ENCODE measurements around the gene VPS13A.

DNA sequence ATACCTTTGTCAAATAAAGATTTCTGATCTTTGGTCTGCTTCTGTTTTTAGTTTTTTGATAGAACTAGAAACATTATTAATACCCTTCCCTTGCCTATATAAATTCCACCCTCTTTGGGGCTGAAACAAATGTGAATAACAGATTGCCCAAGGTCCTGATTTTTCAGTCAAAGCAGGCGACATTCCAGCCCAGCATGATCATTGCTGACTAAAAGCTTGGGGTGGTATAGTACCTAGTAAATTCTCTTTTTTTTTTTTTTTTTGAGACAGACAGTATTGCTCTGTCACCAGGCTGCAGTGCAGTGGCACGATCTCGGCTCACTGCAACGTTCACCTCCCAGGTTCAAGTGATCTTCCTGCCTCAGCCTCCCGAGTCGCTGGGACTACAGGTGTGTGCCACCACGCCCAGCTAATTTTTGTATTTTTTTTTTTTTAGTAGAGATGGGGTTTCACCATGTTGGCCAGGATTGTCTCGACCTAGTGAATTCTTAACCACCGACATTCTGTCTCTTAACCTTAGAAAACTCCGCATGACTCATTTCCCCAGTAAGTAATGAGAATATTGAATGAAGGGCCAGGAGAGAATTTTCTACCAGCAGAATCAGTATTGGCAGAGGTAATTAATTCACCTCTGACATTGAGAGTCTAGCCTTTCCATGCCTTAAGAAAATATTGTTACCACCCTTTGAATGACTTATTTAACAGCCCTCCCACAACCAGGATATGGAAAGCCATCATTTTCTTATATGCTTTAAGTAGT lies 244.4 kb downstream of the VPS13A start:
- TF ChIP-seq, protein P1, sequence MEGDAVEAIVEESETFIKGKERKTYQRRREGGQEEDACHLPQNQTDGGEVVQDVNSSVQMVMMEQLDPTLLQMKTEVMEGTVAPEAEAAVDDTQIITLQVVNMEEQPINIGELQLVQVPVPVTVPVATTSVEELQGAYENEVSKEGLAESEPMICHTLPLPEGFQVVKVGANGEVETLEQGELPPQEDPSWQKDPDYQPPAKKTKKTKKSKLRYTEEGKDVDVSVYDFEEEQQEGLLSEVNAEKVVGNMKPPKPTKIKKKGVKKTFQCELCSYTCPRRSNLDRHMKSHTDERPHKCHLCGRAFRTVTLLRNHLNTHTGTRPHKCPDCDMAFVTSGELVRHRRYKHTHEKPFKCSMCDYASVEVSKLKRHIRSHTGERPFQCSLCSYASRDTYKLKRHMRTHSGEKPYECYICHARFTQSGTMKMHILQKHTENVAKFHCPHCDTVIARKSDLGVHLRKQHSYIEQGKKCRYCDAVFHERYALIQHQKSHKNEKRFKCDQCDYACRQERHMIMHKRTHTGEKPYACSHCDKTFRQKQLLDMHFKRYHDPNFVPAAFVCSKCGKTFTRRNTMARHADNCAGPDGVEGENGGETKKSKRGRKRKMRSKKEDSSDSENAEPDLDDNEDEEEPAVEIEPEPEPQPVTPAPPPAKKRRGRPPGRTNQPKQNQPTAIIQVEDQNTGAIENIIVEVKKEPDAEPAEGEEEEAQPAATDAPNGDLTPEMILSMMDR (IDR thresholded peaks at IDR 0.05; ENCODE audit: low read length): no peak
- no peak for TF ChIP-seq EZH2 (IDR thresholded peaks at IDR 0.05; ENCODE audit: borderline replicate concordance, low read length)

All from OCI-LY1 (cell line).